IPS DF 4.7 (cell line): ENCODE measurements around the gene CHTF18.

Experiments
- DNase-seq: peaks from one replicate; pipeline ENCODE4 v3.0.0-alpha.2; 2013; ENCODE audit warnings: low spot score; ENCODE audit errors: extremely low read depth

CHTF18 gene

DNA sequence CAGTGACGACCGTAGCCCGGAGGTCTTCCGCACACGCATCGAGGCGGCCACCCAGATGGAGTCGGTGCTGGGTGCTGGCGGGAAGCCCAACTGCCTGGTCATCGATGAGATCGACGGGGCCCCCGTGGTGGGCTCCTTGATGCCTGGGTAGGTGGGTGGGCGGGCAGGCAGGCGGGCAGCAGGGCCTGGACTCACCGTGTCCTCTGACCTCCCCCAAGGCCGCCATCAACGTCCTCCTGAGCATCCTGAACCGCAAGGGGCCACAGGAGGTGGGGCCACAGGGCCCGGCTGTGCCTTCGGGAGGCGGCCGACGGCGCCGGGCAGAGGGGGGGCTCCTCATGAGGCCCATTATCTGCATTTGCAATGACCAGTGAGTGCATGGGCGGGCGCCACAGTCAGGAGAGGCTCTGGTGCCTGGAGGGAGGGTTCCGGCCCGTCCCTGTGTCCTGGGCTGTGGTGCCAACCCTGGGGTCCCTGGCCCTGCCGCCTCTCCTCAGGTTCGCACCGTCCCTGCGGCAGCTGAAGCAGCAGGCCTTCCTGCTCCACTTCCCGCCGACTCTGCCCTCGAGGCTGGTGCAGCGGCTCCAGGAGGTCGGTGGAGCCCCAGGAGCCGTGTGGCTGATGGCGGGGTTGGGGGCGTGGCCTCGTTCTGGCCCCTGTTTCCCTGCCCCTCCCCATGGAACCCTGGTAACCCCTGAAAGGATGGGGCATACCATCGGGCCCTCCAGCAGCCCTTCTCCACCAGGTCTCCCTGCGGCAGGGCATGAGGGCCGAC, 4.0 kb downstream of the CHTF18 start:
- DNase-seq: no peak

- no peak for DNase-seq
Measured at GRCh38 chr16:793414-793813, 5.0 kb downstream of the CHTF18 start.

DNA sequence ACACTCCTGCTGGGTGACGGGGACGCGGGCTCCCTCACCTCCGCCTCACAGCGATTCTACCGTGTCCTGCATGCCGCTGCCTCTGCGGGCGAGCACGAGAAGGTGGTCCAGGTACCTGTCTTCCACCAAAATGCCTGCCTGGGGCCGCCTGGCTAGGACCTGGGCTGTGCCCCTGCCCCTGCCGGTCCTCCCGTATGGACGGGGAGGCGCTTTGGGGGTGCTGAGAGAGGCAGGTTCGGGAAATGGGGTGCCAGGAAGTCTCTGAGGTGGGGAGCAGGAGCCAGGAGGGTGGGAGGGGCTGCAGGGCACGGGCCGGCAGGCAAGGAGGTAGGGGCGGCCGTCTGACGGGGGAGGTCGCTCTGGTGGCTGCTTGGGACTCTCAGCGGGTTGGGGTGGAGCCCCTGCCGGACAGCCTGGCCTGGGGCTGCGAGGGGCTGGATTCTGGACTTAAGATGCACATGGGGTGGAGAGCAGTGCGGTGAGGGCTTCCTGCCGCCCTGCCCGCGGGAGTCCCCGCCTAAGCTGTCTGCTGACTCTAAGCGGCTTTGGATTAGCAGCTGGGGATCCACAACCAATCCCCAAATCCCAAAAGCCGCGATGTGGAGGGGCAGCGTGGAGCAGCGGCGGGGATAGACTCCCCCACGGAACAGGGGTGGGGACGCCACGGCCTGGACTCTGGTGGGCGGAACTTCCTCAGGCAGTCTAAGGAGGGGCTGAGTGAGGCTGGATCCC, 5.8 kb downstream of the CHTF18 start:
- DNase-seq: no peak

- no peak for DNase-seq
Measured at GRCh38 chr16:794853-795466, 6.5 kb downstream of the CHTF18 start.

DNA sequence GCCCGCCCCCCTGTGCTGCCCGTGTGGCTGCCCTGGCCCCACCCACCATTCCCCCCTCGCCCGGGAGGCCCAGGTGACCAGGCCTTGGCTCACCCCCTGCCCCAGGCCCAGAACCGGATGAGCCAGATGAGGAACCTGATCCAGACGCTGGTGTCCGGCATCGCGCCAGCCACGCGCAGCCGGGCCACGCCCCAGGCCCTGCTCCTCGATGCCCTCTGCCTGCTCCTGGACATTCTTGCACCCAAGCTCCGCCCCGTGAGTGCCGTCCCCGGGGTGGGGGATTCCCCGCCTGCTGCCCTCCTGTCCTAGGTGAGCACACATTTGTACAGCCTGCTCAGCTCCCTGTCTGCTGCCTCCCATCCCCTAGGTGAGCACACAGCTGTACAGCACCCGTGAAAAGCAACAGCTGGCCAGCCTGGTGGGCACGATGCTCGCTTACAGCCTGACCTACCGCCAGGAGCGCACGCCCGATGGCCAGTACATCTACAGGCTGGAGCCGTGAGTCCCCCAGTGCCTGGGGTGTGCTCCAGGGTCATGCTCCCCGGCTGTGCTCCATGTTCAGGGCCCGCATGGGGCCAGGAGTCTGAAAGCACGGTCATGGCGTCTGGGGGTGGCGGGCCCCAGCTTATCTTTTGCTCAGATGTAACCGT, 7.3 kb downstream of the CHTF18 start:
- no peak for DNase-seq

GRCh38 chr16:796296-797119, 8.1 kb downstream of the CHTF18 start:
- no peak for DNase-seq

DNA sequence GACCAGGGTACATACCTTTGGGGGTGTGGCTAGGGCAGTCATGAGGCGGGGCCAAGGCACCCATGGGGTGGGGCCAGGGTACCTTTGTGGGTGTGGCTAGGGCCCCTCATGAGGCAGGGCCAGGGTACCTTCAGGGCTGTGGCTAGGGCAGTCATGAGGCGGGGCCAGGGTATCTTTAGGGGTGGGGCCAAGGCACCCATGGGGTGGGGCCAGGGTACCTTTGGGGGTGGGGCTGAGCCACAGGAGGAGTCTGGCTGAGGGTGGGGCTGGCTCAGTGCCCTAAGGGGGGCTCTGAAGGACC, 8.7 kb downstream of the CHTF18 start:
- DNase-seq: no peak

DNA sequence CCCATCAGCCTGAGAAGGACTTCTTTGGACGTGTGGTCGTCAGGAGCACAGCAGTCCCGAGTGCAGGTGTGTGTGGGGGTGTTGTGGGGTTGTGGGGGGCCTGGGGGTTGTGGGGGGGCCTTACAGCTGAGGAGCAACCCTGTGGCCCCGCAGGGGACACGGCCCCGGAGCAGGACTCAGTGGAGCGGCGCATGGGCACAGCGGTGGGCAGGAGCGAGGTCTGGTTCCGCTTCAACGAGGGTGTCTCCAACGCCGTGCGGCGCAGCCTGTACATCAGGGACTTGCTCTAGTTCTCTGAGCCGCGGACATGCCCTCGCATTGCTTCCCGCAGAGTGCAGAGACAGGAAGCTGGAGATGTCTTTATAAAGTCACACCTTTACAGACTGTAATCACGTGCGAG, 9.3 kb downstream of the CHTF18 start:
- no peak for DNase-seq

GRCh38 chr16:798666-799065, 10.2 kb downstream of the CHTF18 start:
- DNase-seq: no peak

DNA sequence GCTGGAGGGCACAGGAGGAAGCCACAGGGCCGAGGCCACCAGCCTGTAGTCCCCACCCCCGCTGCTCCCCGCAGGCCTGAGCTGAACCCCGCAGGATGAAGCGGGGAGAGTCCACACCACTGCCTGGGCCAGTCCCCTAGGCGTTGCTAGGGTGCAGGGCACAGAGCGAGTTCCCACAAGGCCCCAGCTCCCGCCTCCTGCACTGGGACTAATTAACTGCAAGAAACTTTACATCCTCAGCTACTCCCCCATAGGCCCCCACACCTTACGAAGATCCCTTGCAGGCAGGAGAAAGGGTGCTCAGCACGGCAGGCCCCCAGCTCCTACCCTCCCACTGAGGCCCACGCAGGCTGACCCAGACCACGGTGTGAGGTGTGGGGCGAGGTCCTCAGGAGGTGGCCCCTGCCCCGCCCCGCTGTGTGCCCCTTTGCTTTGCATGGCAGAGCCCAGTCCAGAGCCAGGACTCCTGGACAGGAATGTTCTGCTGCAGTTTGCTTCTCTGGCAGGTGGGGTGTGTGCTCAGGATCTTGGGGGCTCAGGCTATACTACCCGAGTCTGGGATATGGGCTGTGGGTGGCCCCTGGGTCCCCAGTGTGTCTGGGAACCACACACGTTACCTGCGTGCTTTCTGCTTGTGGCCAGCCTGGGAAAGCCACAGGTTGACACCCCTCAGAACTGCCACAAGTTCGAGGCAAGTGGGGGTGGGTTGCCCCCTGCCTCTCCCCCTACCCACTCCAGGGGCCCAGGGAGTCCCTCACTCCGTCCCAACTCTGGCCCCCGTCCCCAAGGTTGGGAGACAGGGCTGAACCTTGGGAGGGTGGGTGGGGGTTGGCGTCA, 10.9 kb downstream of the CHTF18 start:
- DNase-seq: no peak

DNA sequence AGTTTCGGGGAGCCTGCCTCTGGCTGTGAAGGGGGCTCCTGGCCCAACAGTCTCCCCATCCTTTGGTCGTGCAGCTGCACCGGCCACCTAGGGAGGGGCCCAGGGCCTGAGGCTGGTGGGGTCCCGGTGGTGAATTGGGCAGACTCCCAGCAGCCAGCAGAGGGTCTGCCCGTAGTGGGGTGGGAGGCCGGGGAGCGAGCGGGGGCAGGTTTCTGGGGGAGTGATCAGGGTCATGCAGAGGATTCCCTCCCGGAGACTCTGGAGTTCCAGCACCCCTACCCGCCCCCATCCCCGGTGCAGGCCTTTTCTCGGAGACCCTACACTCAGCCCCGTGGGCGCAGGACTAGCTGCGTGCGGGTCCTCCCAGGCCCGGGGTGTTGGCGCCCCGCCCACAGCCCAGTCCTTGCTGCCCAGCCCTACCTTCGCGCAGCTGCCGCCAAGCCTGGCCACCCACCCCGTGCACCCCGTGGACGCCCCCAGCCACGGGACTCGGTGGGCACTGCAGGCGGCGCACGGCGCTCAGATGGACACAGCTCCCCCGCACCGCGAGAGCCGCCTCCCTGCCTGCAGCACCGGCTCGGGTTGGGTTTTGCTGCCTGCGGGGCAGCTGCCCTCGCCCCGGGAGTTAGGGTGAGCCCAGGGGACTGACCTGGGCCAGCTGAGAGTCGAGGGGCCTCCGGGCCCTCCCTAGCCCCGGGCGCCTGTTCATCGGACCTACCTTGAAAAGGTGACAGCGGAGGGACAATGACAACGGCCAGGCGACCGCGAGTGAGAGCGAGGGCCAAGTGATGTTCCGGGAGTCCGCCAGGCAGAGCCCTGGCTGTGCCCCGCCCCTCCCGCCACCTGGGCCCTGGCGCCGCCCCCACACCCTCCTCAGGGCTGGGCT, 11.8 kb downstream of the CHTF18 start, which contains the start of gene GNG13:
Gene GNG13, minus strand, starts transcription at position 787 of the 886 bp plus-strand sequence. CDS start 1,657 bp downstream, outside the sequence.
- DNase-seq: no peak

GRCh38 chr16:800834-801511, 12.6 kb downstream of the CHTF18 start:
- DNase-seq: no peak

DNA sequence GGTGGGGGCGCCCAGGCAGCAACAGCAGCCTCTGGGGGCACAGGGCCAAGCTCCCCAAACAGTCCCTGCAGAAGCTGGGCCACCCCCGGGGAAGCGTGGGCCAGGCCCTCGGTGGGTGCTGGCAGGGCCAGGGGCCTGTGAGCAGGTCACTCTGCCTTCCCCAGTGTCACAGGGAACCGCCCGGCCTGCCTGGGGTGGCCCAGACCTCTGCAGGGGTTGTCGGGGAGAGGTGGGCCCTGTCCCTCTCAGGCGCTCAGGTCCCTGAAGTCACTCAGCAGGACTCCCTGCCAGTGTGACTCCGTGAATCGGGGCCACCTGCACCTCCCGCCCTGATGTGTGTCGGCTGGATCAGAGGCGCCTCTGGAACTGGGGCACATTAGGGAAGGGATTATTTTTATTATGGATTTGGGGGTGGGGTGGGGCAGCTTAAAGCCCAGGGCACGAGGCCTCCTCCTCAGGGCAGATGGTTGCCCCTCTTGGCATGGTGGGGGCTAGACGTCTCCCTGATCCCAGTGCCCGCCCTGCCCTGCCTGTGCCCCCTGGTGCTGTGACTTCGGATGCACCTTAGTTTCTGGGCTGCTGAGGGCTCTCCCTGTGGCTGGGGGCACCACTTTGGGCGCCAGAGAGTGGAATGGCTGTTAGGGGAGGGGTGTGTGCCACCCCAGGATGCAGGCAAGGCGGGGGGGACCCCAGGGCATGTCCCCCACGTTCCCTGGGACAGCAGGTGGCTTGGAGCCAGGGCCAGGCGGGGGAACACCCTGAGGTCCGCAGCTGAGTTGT, 13.4 kb downstream of the CHTF18 start:
- no peak for DNase-seq

GRCh38 chr16:802461-802860, 14.0 kb downstream of the CHTF18 start:
- no peak for DNase-seq

DNA sequence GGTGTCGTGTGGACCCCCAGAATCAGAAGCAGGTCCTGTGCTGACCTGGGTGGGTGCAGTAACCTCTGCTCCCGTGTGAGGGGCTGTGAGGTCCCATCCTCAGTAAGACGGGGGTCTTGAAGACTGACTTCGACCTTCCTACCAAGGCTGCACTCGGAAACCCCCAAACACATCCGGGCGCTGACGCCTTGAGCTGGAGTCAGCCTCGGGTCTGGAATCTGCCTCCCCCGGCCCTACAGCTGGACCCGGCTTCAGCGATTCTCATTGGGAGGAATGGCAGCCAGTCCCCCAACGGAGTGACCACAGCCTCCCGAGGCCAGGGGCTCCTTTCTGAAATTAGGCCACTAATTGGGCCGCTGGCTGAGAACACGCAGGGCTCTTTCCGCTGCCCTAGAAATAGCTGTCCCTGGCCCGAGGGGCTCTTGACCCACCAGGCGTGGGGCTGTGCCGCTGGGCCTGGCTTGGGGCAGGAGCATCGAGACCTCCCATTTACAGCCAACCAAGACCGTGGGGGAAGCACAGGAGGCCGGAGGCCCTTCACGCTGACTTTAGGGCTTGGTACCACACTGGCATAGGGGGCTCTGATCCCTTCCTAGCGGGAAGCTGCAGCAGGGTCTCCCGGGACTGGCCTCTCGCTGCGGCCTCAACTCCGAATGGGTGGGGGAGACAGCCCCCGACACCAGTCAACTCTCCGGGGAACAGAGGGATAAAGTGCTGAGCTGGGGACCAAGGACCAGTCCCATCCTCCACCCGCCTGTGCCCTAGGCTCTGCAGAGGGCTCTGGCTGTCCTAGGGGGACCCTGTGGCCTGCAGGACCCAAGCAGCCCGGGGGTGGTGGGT, 14.7 kb downstream of the CHTF18 start:
- no peak for DNase-seq

- DNase-seq: no peak
Measured at GRCh38 chr16:803754-804080, 15.3 kb downstream of the CHTF18 start.
